HG03095 (cell line): Measurements from ENCODE around the gene BCL2.

Experiments used
- ATAC-seq: cut with Tn5 transposase; IDR thresholded peaks from one replicate; pipeline ENCODE4 v1.9.1; 2021; ENCODE audit warnings: moderate library complexity; ENCODE audit not compliant: unreplicated experiment

Gene BCL2

DNA sequence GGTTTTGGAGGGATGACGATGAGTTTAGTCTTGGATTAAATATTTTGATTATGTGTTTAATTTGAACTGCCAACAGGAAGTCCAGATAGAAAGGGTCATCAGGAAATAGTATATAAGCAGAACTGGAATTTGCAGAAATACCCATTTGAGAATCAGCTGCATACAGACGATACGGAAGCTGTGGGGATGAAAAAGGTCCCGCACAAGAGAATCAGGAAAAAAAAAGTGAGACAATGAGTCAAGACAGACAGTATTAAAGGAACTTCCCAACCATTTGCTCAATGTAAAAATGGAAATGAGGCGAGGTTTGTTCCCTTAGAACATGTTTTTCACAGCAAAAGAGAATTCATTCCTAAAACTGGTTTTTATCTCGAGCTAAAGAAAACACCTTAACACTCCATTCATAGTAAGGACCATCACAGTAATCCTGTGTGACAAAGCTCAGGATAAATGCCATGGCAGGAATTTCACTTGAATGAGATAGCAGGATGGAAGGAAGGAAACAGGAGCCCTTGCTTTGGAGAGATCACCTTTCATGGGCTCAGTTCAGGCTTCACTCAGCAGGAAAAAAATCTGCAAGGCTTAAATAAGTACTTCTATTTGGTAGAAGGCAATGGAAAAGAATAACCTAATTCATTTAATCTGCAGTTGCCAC lies 29.3 kb downstream of the BCL2 start:
- no peak for ATAC-seq

DNA sequence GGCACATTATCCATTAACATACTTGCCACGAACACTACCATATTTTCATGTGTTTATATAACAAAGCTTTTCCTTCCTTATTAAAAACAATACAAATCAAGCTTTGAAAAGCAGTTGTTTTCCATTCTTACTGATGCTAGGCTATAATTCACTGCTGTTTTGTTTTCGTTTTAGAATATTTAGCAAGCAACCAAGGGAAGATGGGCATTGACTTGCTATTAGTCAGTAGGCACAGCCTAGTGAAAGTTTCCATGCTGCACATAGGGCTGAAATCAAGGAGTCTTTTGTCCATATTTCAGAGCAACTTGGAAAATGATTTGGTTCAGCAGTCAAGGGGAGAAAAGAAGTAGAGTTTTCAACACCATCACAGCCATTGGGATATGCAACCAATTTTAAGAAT lies 31.3 kb downstream of the BCL2 start:
- no peak for ATAC-seq

DNA sequence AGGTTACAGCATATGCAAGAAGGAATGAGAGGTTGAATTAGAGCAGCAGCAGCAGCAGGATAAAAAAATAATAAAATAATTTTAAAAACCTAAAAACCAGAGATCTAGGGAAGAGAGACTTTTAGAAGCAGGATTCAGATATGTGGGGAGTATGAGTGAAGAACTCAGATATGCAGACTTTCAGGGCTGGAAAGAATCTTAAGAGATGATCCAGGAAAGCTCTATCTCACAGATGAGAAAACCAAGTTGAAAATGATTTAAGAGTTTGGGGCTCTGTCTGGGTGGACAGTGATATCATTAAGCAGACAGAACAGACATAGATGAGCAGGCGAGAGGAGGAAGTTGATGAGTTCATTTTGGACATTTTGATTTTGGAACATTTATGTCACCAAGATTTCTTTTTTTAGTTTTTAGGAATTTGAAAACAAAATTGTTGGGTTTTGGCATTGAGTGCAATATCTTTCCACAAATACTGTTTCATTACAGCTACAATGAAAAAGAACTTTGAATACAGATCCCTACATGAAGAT lies 31.8 kb downstream of the BCL2 start:
- no peak for ATAC-seq

DNA sequence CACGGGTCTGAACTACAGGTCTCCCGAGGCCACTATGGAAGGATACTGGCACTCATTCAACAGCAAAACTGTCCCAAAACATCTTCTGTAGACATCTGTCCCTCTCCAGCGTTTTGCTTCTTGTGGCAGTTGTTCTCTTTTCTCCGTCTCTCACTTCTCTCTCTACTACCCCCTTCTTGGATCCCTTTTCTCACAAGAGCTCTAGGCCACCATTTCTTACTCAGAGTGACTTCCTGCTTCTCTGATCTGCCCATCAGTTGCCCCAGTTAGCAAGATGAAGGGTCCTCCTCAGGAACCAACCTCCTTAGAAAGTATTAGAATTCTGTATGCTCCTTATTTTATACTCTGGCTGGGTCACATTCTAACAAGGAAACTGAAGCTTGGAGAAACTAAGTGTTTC lies 32.6 kb downstream of the BCL2 start:
- no peak for ATAC-seq

DNA sequence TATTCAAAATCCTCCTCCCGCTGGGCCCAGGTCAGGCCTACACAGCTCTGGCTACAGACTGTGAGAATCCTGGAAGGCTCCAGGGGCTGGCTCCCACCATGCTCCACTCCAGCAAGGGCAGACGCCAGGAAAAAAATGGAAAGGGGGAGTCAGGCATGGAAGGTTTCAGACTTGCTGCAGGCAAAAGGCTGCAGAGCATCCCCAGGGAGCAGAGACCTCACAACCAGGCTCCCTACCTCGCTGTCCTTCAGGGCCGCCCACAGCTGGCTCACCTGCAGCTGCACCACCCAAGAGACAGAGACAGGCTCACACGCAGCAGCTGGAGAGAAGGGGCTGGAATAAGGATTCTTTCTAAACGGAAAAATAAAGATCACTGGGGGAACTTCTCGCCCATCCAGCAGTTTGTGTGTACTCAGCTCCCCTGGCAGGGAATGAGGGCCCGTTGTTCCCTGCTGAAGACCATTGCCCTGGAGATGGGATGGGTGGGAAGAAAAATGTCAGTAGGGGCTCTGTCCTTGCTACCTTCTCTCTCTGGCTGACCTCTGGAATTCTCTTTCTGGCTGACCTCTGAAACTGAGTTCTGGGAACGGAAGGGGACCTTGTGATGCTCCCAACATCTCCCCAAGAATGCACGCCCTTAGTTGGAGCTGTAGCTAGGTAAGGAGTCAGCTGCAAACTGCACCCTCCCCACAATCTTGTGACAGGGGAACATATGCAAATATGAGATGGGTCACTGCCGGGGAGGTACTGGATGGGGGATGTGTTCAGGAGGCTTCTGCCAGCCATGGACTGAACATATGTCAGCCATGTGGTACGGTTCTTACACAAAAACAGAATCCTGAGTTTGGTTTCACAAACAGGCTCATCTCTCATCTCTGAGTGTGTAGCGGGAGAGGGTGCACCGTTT lies 34.5 kb downstream of the BCL2 start:
- ATAC-seq = peak; percentile 94

DNA sequence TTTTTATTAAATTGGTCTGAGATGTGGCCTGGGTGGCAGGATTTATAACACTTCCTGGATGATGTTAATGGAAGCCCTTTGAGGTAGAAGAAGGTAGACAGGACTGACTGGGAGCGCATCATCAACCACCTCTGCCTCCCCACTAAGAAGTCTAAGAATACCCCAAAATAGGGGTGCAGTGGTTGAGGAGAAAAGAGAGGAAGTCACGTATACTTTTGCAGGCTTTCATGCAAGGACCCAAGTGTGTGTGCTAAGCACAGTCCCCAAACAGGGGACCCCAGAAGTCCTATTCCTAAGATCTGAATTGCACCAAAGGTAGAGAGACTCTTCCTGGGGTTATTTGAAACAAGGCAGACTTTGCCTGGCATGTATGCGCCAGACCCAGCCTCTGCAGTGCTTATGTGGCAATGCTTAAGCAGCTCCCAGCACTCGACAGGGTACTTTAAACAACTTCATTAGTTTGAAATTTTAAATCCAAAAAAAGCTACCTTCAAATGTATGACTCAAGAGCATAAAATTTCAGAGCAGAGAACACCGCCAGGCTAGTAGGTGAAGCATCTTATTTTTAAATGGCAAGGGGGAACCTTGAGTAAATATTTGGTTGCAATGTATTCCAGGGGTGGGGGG lies 35.3 kb downstream of the BCL2 start:
- ATAC-seq = no peak

DNA sequence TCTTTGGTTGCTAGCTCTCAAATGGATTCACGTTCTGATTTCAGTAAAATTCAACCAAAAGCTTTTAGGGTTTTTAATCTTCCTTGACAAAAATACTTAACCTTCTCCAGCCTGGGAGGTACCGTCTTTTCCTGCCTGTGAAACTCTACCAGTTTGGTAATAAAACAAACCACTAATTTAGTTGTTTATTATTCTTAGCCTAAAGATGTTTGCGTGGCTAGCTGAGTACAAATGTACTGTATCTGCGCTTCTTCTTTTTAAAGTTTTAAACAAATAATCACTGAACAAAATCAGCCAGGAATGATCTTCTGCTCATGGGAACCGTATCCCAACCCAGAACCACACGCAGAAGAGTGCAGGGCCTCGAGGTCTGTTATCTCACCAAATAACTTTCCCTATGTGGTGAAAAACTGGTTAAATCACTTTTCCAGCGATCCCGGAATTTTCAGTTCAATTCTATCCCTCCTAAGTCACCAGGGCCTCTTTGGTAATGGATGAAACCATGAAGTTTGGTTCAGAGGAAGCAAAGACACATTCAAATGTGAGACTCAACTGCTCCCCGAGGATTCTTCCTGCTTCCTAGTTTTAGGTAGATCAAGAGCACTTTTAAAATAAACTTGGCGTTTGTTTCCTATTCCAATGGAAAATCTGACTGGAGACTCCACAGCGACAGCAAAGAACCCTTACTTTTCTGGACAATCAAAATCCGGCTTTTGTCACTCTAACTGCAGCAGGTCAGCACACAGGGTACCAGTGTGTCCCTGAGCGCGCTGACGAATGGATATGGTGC lies 36.1 kb downstream of the BCL2 start:
- ATAC-seq = no peak

DNA sequence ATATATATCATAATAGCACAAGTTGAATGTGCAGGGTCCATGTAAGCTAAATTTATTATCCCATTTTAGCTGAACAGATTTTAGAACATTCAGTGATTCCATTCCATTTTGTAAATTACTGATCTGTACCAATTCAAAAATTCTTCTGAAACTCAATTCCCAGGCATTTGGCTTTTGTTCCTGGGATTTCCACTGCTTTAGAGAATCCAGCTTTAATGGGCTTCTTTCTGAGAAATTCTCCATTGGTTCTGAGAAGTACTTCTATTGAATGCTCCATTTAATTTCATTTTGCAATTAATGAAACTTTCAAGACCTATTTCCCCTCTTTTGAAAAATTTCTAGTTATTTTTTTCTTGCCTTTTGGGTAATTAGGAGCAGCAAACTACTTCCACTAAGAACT lies 36.8 kb downstream of the BCL2 start:
- no peak for ATAC-seq

DNA sequence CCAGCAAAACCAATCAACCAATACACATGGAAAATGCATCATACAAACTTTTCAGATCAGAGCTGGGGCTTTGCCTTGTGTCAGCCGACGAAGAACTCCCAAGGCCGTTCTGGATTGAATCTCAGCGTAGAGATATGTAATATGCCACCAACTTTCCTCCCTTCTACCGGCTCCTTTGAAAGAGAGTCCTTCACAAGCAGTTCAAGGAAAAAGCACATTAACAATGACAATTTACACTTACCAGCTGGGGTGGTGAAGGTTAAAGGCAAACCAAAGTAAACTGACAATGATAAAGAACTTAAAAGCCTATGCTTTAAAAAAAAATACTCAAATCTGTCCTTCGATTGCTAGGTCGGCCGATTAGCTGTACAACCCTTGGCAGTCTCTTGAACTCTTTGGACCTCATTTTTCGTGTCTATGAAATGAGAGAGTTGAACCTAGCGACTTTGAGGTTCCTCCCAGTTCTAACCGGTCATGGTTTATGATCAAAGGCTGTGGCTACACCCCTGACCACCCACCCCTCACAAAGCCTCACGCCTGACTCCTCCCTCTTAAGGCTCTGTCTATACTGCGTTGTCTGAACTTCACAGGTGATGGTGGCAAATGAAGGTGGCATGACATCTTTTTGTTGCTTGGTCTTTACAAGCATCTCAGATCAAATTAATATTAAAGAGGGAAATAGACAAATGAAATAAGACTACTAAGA lies 46.2 kb downstream of the BCL2 start:
- ATAC-seq = no peak

DNA sequence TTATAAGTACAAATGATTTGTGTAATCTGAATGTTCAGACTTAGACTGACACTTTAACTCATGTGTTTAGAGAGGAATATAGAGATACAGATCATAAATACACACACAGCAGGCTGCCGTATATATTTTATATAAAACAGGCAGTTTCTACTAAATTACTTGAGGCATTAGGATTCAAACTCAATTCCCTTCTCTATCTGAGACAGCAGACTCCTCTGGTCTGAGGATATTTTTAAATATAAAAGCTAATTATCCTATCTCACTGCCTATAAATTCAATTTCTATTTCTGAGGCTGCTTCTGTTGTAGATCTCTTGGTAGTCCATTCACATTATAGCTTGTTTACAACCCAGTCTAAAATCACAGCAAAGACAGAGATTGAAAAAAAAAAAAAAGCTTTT lies 46.9 kb downstream of the BCL2 start:
- ATAC-seq = no peak

DNA sequence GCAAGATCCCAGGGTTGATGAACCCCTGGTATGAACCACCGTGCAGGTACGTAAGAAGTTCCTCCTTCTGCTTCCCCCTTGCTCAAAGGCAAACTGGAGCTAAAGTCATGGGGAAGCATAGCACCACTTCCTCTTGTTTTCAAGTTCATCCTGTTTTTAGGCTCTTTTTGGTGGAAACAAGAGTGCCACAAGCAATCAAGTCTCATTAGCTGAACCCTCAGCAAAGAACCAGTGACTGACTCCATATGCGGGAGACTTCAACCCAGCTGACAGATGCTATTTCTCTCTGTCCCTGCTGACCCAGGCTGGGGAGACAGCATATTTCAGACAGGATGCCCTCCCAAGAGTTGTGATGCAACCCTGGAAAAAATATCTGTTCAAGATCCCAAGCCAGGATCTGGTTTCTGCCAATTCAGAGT lies 47.7 kb downstream of the BCL2 start:
- ATAC-seq = no peak

DNA sequence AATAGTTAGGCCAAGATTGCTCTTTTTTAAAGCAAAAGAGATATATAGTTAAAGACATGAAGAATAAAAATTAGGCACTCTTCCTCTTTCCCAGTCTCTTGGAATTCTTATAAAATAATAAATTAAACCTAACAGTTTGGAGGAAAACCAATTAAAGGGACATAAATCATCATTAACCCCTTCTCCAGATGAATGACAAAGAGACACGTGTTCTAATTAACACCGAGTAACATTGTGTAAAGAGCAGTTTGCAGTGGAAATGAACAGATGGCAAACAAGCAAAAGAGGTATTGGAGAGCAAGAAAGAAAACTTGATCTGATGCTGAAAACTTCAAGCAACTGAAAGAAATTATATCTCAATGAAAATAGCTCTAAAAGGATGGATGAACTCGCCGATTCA lies 48.4 kb downstream of the BCL2 start:
- no peak for ATAC-seq

DNA sequence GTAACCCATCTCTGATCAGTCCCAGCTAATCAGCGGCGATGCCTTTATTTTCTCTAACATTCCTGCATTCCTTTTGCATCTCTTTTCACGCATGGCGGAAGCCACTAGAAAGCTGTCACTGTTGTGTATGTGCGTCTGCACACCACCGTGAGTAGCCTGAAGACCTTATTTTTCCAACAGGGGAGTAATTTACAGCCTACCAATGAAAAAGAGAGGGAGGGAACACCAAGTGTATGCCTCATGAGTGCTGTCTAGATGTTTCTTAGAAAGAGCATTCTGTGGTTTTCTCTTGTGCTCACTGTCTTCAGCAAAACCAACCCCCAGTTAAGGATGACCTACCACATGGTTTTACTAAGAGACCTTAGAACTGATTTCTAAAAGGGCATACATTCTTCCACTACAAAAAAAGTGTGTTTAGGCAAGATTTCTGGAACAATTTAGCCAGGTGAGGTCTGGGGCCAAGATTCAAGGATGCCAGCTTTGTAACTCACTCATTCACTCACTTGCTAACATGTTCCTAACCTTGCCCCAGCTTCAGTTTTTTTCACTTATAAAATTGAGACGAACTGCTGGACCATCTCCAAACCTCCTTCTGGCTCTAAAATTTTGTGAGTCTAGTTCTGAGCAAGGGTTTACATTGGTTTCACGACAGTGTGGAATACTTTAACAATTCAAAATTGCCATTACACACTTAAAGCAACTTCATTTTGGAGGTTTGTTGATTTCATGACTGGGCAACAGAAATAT lies 51.4 kb downstream of the BCL2 start:
- ATAC-seq = no peak

DNA sequence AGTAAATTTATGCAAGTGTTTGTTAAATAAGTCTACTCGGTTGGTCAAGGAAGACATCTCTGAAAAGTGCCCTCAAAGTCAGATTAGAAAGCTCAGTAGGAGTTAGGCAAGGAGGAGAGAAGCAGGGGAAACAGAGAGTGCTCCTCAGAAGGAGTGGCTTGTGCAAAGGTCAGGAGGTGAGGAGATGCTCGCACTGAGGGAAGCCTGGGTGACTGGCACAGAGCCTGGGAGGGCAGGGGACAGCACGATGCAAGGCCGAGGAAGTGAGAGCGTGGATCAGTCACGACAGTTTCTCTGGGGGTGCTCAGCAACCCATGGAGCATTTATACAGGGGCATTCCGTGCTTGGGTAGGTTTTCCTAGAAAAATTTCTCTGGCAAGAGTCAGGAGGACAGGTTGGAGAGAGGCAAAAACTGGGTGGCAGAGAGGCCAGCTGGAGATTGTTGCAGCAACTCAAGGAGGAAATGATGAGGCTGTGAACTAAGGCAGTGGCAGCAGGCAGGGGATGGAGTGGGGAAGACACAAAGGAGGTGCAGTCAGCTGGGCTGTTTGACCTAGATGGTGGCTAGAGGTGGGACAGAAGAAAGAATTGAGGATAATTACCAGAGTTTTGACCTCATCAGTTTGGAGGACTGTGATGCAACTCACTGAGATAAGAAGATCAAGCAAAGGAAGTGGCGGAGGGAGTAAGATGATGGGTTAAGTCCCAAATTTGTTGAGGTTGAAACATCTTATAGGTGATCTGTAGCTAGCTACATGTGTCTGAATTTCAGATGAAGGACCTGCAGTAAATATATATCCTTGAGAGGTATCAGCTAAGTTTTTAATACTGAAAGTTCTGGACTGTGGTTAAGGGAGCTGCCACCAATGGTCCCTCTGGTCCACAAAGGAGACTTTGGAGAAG lies 52.4 kb downstream of the BCL2 start:
- no peak for ATAC-seq

DNA sequence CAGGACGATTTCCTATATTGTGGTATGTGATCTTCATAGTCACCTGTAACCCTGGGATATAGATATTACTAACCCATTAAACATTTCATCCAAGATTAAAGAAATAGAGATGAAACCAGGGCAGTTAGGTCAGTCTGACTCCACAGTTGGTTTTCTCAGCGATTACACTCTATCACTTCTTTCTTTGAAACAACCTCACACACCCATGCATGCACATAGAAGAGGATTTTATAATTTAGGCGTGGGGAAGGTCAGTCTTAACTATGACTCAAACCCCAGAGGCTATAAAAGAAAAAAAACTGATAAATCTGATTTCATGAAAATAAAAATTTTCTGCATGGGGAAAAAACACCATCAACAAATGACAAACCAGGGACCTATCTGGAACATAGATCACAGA lies 54.2 kb downstream of the BCL2 start:
- no peak for ATAC-seq

DNA sequence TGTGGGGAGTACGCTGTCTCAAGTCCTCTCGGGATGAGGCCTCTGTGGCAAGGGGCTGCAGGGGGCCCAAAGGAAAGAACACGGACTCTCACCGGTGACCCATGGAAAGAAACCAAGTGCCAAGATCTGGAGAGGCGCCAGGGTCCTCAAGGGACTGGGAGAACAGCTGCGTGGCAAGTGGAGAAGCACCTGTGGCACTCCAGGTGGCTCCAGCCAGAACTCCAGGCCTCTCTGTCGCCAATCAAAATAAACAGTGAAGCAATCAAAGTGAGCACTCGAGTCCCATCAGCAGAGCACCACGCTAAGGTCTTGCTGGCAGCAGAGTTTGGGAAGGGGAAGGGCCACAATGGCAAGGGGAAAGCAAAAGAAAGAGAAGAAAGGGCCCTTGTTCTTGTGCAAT lies 54.7 kb downstream of the BCL2 start:
- ATAC-seq = no peak

DNA sequence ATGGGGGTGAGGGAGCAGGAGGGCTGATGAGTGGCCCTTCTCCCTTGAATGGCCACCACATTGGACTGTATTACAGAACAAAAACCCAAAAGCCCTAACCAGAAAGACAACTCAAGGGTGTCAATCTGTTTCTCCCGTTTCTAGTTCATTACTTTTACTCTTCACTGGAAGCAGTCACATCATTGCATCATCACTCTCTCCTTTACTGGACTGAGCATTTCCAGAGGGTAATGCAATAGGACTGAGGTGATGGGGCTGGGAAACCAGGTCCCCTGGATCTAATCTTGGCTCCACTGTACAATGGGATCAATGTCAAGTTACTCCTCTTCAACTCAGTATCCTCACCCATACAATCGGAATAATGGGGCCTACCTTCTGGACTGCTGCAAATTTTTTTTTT lies 56.1 kb downstream of the BCL2 start:
- no peak for ATAC-seq
